ENCODE measurements around the gene MAML3. TPM values are rescaled to one million over a fixed set of nuclear protein-coding genes. Genes with fewer than 3 reads are reported as not detected.

The MAML3 gene
- total RNA-seq, 4 donors from 2014 or later: 2.4 to 50.5 (median 17.8) TPM

GRCh38 chr4:140078366-140078765, 75.6 kb downstream of the MAML3 start:
- DNase-seq: peak; percentile 41 to 44
- no peaks in the 10 kb centered on the region for H3K27me3 ChIP-seq
- H3K4me3 ChIP-seq: no peak overlapping the region
- TF ChIP-seq POLR2A (IDR thresholded peaks at IDR 0.05): no peak
- H3K4me1 ChIP-seq: peaks cover 0 to 1% of the 10 kb centered on the region in 2 donors
- no peaks in the 10 kb centered on the region for H3K36me3 ChIP-seq
- no peaks in the 10 kb centered on the region for H3K9me3 ChIP-seq
- intact Hi-C loops (cut with DNase I; ENCODE audit: low total_unique reads): no loop called here
- H3K27ac ChIP-seq: peak overlapping the region; percentile 43 to 54

GRCh38 chr4:140076307-140076706, 77.7 kb downstream of the MAML3 start:
- Histone ChIP-seq H3K4me1 (no peaks in the 10 kb centered on the region), H3K27me3 (no peaks in the 10 kb centered on the region), H3K36me3 (no peaks in the 10 kb centered on the region), H3K27ac (no peak overlapping the region), H3K9me3 (no peaks in the 10 kb centered on the region), H3K4me3 (no peak overlapping the region)
- intact Hi-C loops (cut with DNase I; ENCODE audit: low total_unique reads): no loop called here
- no peak for TF ChIP-seq POLR2A (IDR thresholded peaks at IDR 0.05)
- no peak for TF ChIP-seq CTCF (IDR thresholded peaks at IDR 0.05)
- no peak for DNase-seq

GRCh38 chr4:140071806-140072205, 82.2 kb downstream of the MAML3 start:
- H3K27ac ChIP-seq: no peak overlapping the region
- H3K27me3 ChIP-seq: no peaks in the 10 kb centered on the region
- no peaks in the 10 kb centered on the region for H3K9me3 ChIP-seq
- H3K36me3 ChIP-seq: no peaks in the 10 kb centered on the region
- H3K4me1 ChIP-seq: no peaks in the 10 kb centered on the region
- intact Hi-C loops (cut with DNase I; ENCODE audit: low total_unique reads): no loop called here
- no peak for DNase-seq
- no peak overlapping the region for H3K4me3 ChIP-seq
- TF ChIP-seq POLR2A (IDR thresholded peaks at IDR 0.05): no peak
- no peak for TF ChIP-seq CTCF (IDR thresholded peaks at IDR 0.05)

- DNase-seq: no peak
- Histone ChIP-seq H3K27ac (no peak overlapping the region), H3K36me3 (no peaks in the 10 kb centered on the region), H3K9me3 (no peaks in the 10 kb centered on the region), H3K27me3 (no peaks in the 10 kb centered on the region), H3K4me1 (no peaks in the 10 kb centered on the region), H3K4me3 (no peak overlapping the region)
- TF ChIP-seq CTCF (IDR thresholded peaks at IDR 0.05) (no peak), POLR2A (IDR thresholded peaks at IDR 0.05) (no peak)
- intact Hi-C loops (cut with DNase I; ENCODE audit: low total_unique reads): no loop called here
Measured at GRCh38 chr4:140070973-140071372, 83.0 kb downstream of the MAML3 start.

GRCh38 chr4:140070366-140070765, 83.6 kb downstream of the MAML3 start:
- intact Hi-C loops (cut with DNase I; ENCODE audit: low total_unique reads): no loop called here
- H3K9me3 ChIP-seq: no peaks in the 10 kb centered on the region

More at GRCh38 chr4:140070366-140070765, 83.6 kb downstream of the MAML3 start:
- H3K27me3 ChIP-seq: no peaks in the 10 kb centered on the region
- H3K4me1 ChIP-seq: no peaks in the 10 kb centered on the region
- TF ChIP-seq POLR2A (IDR thresholded peaks at IDR 0.05) (no peak), CTCF (IDR thresholded peaks at IDR 0.05) (no peak)
- no peak overlapping the region for H3K27ac ChIP-seq
- no peak for DNase-seq
- no peaks in the 10 kb centered on the region for H3K36me3 ChIP-seq
- no peak overlapping the region for H3K4me3 ChIP-seq

Data from uterus (tissue), 4 donors.